Measurements from ENCODE around the gene MORN1. TPM values are rescaled to one million over a fixed set of nuclear protein-coding genes. Genes with fewer than 3 reads are reported as not detected.

Gene MORN1
- total and polyA plus RNA-seq, 11 donors: 2.2 to 8.2 (median 3.8) TPM

DNA sequence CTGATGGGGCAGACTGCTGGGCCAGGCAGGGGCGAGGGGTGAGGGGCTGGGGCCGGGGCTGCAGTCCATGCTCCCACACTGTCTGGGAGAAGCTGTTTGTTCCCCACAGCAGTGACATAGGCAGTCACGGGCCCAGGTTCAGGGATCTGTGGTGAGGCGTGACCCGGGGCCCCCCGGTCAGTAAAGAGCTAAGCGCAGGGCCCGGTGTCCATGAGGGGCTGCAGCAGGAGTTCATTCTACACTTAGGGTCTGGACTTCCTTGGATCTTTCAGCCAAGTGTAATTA lies 16.6 kb upstream of the MORN1 start:
- Histone ChIP-seq H3K27me3 (no peaks in the 10 kb centered on the region), H3K36me3 (peaks cover 0 to 65% (median 51%) of the 10 kb centered on the region in 9 donors), H3K9me3 (no peaks in the 10 kb centered on the region), H3K4me3 (peak overlapping the region in 4 of 12 donors; percentile 5 to 36 (median 30)), H3K27ac (peak overlapping the region in 2 of 12 donors; percentile 57 to 72), H3K4me1 (peaks cover 0 to 19% (median 9%) of the 10 kb centered on the region in 12 donors)
- 82 to 90% (median 89%) methylated on average over 6 to 8 of the region's 8 CpGs for WGBS, 4 donors
- ATAC-seq (no peak), DNase-seq (no peak)
- no peak for TF ChIP-seq POLR2A (IDR thresholded peaks at IDR 0.05)
- TF ChIP-seq, protein P1, sequence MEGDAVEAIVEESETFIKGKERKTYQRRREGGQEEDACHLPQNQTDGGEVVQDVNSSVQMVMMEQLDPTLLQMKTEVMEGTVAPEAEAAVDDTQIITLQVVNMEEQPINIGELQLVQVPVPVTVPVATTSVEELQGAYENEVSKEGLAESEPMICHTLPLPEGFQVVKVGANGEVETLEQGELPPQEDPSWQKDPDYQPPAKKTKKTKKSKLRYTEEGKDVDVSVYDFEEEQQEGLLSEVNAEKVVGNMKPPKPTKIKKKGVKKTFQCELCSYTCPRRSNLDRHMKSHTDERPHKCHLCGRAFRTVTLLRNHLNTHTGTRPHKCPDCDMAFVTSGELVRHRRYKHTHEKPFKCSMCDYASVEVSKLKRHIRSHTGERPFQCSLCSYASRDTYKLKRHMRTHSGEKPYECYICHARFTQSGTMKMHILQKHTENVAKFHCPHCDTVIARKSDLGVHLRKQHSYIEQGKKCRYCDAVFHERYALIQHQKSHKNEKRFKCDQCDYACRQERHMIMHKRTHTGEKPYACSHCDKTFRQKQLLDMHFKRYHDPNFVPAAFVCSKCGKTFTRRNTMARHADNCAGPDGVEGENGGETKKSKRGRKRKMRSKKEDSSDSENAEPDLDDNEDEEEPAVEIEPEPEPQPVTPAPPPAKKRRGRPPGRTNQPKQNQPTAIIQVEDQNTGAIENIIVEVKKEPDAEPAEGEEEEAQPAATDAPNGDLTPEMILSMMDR (IDR thresholded peaks at IDR 0.05): no peak
- intact Hi-C loops (cut with DNase I): no loop called here

DNA sequence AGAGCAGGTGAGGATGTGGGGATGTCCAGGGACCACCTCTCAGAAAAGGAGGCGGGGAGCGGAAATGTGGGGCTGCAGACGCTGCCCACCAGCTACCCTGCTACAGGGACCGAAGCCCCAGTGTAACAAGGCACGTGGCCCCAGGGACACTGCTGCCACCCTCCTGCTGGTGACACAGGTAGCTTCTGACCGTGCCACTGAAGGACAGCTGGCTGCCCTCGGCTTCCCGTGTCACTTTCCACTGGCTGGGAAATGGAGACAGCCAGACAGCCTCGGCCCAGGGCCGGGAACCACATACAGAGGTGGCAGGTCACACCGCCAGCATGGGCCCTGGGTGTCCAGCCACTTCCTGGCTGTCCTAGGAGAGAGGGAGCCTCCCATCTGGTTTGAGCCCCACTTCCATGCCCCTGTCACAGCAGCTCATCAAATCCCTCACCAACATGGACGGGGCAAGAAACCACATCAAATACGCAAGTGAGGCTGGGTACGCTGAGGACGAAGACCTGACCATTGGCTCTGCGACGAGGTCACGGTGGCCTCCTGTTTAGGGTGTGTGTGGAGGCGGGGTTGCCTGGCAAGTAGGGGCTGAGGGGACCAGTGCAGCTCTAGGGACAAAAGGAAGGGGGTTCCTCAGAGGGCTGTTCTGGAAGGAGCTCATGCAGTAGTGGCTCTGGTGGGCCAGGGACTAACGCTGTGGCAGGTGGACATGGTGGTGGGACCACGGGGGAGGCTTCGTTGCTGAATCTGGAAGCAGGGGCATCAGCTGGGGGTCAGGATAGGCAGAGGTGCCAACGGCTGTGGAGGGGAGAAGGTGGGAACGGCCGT lies 16.0 kb upstream of the MORN1 start:
- Histone ChIP-seq H3K9me3 (no peaks in the 10 kb centered on the region), H3K36me3 (peaks cover 0 to 71% (median 56%) of the 10 kb centered on the region in 9 donors), H3K4me3 (peak overlapping the region in 1 of 12 donors; percentile 30), H3K27me3 (no peaks in the 10 kb centered on the region), H3K27ac (peak overlapping the region in 1 of 12 donors; percentile 72), H3K4me1 (peaks cover 0 to 18% (median 7%) of the 10 kb centered on the region in 12 donors)
- no peak for DNase-seq
- TF ChIP-seq, protein P1 (IDR thresholded peaks at IDR 0.05): no peak
- TF ChIP-seq POLR2A (IDR thresholded peaks at IDR 0.05): no peak
- intact Hi-C loops (cut with DNase I): no loop called here
- ATAC-seq: no peak
- 75 to 76% (median 75%) methylated on average over 23 to 25 of the region's 25 CpGs for WGBS, 4 donors

DNA sequence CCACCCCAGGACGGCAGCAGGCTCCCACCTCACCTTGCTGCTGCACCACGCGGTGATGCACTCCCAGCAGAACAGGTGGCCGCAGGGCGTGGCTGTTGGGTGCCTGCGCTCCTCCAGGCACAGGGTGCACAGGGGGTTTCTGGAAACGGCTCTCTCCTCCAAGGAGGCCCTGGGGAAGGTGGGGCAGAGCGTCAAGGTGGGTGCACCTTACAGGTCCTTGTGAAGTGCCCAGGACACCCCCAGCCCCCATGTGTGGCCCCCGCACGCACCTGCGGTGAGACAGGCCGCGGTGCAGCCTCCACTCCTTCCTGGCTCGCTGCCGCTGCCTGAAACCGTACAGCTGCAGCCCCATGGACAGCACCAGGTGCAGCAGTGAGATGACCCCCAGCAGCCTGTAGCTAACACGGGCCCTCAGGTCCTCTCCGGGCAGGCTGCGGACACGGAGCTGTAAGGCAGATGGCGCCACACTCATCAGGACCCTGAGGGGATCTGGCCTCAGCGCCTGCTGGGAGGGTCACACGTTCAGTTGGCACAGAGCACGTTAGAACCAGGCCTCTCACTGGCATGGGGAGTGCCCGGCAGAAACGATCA lies 15.2 kb upstream of the MORN1 start:
- 76 to 90% (median 81%) methylated on average over 8 to 26 of the region's 26 CpGs for WGBS, 4 donors
- TF ChIP-seq, protein P1 (IDR thresholded peaks at IDR 0.05): peak in 1 of 12 donors; percentile 7
- TF ChIP-seq POLR2A (IDR thresholded peaks at IDR 0.05): no peak
- intact Hi-C loops (cut with DNase I): no loop called here
- no peak overlapping the region for H3K27ac ChIP-seq
- H3K27me3 ChIP-seq: no peaks in the 10 kb centered on the region
- ATAC-seq (peak in 1 of 4 donors; percentile 5), DNase-seq (no peak)
- peaks cover 0 to 79% (median 65%) of the 10 kb centered on the region in 9 donors for H3K36me3 ChIP-seq
- no peaks in the 10 kb centered on the region for H3K9me3 ChIP-seq
- H3K4me3 ChIP-seq: no peak overlapping the region
- peaks cover 0 to 12% (median 2%) of the 10 kb centered on the region in 12 donors for H3K4me1 ChIP-seq

DNA sequence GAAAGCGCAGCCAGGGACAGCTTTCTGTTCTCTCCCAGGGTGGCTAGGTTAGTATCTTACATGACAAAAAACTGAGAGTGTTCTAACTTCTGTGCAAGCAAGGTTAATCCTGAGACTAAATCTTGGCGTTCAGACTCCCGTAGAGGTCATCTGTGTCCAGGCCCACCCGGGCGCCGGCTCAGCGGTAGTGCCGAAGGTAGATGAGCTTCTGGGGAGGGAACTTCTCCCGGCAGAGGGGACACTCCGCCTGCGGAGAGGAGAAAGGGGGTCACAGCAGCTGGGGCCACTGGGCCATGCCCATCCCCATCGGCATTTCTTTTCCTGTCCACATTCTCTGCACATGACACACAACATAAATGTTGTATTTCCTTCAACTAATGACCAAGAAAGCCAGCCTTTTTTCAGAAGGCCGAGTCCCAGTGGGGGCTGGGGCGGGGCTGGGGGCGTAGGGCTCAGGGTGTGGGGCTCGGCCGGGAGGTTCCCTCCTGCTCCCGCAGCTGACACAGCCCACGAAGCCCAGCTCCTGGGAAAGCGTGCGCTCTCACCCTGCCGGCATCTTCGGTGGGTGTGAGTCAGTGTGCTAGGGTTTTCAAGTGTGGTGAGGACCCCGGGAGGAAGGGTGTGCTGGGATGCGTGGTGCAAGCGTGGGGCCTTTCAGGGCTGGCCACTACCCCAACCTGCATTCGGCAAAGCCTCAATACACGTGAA lies 14.4 kb upstream of the MORN1 start:
- no peaks in the 10 kb centered on the region for H3K27me3 ChIP-seq
- H3K9me3 ChIP-seq: no peaks in the 10 kb centered on the region
- no peak overlapping the region for H3K4me3 ChIP-seq
- WGBS, 4 donors: 78 to 85% (median 84%) methylated on average over 26 to 28 of the region's 28 CpGs
- peaks cover 0 to 84% (median 69%) of the 10 kb centered on the region in 9 donors for H3K36me3 ChIP-seq
- TF ChIP-seq, protein P1 (IDR thresholded peaks at IDR 0.05): no peak
- no peak for TF ChIP-seq POLR2A (IDR thresholded peaks at IDR 0.05)
- intact Hi-C loops (cut with DNase I): no loop called here
- H3K4me1 ChIP-seq: peaks cover 0 to 6% (median 0%) of the 10 kb centered on the region in 12 donors
- ATAC-seq: peak in 1 of 4 donors; percentile 1
- H3K27ac ChIP-seq: no peak overlapping the region
- no peak for DNase-seq
